Measurements from ENCODE around the gene OR8D1. TPM values are rescaled to one million over a fixed set of nuclear protein-coding genes. Genes with fewer than 3 reads are reported as not detected.

OR8D1 gene
- total RNA-seq, 1 donor from 2014 or later: not detected

DNA sequence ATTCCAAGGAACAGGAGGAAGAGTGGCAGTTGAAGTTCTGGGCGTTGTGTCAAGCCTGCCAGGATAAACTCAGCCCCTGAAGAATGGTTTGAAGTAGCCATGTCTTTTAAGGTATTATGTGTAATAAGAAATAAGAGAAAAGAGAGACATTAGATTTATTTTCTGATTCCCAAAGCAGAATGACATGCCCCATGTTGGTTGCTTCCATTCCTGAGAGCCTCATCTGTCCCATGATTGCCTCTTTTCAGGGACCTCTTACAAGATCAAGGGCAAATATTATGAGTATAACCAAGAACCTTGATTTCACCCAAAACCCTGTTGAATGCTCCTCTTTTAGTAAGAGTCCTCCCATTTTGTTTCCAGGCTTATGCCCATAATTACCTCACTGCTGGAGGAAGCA lies 6.3 kb upstream of the OR8D1 start, which contains the start of gene OR8D2:
Gene OR8D2 (minus strand): TSS at position 101 of the 400 bp plus-strand sequence. CDS start 0 bp downstream, at position 101.
- no peaks in the 10 kb centered on the region for H3K36me3 Mint-ChIP-seq
- H3K27me3 Mint-ChIP-seq (ENCODE audit: low read depth): peaks cover 45% of the 10 kb centered on the region

DNA sequence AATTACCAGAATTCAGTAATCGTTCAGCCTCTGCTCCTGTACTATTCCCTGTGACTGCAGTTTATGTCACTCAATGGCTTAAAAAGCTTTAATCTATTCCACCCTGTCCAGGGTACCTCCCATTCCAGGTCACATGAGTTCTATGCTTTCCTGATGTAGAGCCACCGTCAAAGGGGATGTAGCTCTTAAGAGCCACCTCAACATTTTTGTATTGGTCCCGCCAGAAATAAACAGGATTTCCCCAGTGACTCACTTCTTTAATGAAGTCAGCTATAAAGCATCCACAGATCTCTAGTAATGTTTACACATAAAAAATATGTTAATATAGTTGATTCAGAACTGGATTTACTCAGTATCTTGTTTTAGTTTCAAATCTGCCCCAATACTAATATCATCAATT lies 1.3 kb upstream of the OR8D1 start:
- Mint-ChIP-seq H3K4me1 (no peaks in the 10 kb centered on the region), H3K36me3 (no peaks in the 10 kb centered on the region), H3K27ac (no peak overlapping the region), H3K4me3 (no peak overlapping the region), H3K9me3 (no peaks in the 10 kb centered on the region), H3K27me3 (ENCODE audit: low read depth) (peaks cover 26% of the 10 kb centered on the region)
- TF ChIP-seq, protein P1, sequence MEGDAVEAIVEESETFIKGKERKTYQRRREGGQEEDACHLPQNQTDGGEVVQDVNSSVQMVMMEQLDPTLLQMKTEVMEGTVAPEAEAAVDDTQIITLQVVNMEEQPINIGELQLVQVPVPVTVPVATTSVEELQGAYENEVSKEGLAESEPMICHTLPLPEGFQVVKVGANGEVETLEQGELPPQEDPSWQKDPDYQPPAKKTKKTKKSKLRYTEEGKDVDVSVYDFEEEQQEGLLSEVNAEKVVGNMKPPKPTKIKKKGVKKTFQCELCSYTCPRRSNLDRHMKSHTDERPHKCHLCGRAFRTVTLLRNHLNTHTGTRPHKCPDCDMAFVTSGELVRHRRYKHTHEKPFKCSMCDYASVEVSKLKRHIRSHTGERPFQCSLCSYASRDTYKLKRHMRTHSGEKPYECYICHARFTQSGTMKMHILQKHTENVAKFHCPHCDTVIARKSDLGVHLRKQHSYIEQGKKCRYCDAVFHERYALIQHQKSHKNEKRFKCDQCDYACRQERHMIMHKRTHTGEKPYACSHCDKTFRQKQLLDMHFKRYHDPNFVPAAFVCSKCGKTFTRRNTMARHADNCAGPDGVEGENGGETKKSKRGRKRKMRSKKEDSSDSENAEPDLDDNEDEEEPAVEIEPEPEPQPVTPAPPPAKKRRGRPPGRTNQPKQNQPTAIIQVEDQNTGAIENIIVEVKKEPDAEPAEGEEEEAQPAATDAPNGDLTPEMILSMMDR (IDR thresholded peaks at IDR 0.05; ENCODE audit: unreplicated experiment): no peak
- no peak for DNase-seq (ENCODE audit: low spot score in 2 of 2, unreplicated experiment in 2 of 2)

More for the DNA sequence above, 6.3 kb upstream of the OR8D1 start, which contains the start of gene OR8D2:
- DNase-seq (ENCODE audit: low spot score in 2 of 2, unreplicated experiment in 2 of 2): no peak
- Mint-ChIP-seq H3K4me3 (no peak within 1 kb of the TSS), H3K27ac (no peak within 1 kb of the TSS), H3K9me3 (no peaks in the 10 kb centered on the region), H3K4me1 (no peaks in the 10 kb centered on the region)
- TF ChIP-seq, protein P1 (IDR thresholded peaks at IDR 0.05; ENCODE audit: unreplicated experiment): no peak

DNA sequence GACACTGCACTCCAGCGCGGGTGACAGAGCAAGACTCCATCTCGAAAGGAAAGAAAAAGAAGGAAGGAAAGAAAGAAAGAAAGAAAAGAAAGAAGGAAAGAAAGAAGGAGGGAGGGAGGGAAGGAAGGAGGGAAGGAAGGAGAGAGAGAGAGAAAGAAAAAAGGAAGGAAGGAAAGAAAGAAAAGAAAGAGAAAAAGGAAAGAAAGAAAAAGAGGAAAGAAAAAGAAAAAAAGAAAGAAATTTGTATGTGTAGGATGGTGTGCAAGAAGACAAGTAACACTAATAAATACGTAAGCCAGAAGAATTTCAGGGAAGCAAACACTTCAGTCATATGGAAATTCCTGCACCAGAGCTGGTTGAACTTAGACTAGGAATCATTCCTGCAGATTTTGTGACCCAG lies 618 bp downstream of the OR8D1 start:
- Mint-ChIP-seq H3K4me3 (no peak overlapping the region), H3K9me3 (no peaks in the 10 kb centered on the region), H3K27ac (no peak overlapping the region), H3K36me3 (no peaks in the 10 kb centered on the region), H3K4me1 (no peaks in the 10 kb centered on the region), H3K27me3 (ENCODE audit: low read depth) (peaks cover 26% of the 10 kb centered on the region)
- DNase-seq (ENCODE audit: low spot score in 2 of 2, unreplicated experiment in 2 of 2): no peak
- TF ChIP-seq, protein P1 (IDR thresholded peaks at IDR 0.05; ENCODE audit: unreplicated experiment): no peak

DNA sequence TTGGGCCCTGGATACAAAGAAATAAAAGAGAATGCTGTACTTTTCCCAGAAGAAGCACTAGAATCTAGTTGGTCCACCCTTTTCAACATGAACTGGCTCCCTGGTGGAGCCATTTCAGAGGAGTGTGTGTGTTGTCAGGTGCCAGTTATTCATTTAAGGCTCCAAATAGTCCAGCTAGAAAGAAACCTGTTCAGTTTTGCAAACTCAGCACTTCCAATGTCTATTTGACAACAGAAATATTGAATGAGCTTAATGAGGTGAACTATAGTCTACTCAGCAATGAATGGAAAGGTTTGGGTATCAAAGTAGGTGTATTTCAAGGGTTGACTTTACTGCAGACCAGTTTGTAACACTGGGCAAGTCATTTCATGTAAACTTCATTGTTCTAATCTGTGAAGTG lies 2.1 kb downstream of the OR8D1 start:
- no peak for DNase-seq (ENCODE audit: low spot score in 2 of 2, unreplicated experiment in 2 of 2)
- TF ChIP-seq, protein P1 (IDR thresholded peaks at IDR 0.05; ENCODE audit: unreplicated experiment): no peak
- Mint-ChIP-seq H3K27ac (no peak overlapping the region), H3K9me3 (no peaks in the 10 kb centered on the region), H3K4me3 (no peak overlapping the region), H3K27me3 (ENCODE audit: low read depth) (peaks cover 18% of the 10 kb centered on the region), H3K4me1 (no peaks in the 10 kb centered on the region), H3K36me3 (no peaks in the 10 kb centered on the region)

- no peak for DNase-seq (ENCODE audit: low spot score in 2 of 2, unreplicated experiment in 2 of 2)
- Mint-ChIP-seq H3K27me3 (ENCODE audit: low read depth) (peaks cover 15% of the 10 kb centered on the region), H3K27ac (no peak overlapping the region), H3K4me1 (no peaks in the 10 kb centered on the region), H3K9me3 (no peaks in the 10 kb centered on the region), H3K36me3 (no peaks in the 10 kb centered on the region), H3K4me3 (no peak overlapping the region)
- TF ChIP-seq, protein P1 (IDR thresholded peaks at IDR 0.05; ENCODE audit: unreplicated experiment): no peak
Observed at GRCh38 chr11:124311269-124311668, 2.5 kb downstream of the OR8D1 start.

DNA sequence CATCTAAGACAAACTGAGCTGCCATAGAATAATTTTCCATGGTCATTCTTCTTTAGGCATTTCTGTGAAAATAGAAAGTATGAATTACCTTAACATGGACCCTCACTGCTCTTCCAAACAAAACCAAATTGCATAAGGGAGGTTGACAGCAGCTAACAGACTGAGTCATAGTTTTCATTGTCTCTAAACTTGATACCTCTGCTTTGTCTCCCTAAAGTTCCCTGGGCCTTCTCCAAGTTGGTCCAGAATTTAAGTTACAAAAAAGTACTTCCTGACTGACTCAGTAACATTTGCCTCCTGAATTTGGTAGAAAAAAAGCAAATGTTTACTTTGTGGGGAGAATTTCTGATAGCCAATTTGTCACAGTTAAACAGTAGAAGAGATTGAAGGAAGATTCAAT lies 3.0 kb downstream of the OR8D1 start:
- no peak for DNase-seq (ENCODE audit: low spot score in 2 of 2, unreplicated experiment in 2 of 2)
- TF ChIP-seq, protein P1 (IDR thresholded peaks at IDR 0.05; ENCODE audit: unreplicated experiment): no peak
- Mint-ChIP-seq H3K36me3 (no peaks in the 10 kb centered on the region), H3K4me1 (no peaks in the 10 kb centered on the region), H3K9me3 (no peaks in the 10 kb centered on the region), H3K4me3 (no peak overlapping the region), H3K27me3 (ENCODE audit: low read depth) (peaks cover 15% of the 10 kb centered on the region), H3K27ac (no peak overlapping the region)
